OCI-LY3 (cell line): ENCODE results near the gene WDR59.
"Not testable (repeated sequence)": the region's sequence is repeated elsewhere in the genome, so short reads cannot be mapped to it uniquely, and the experiment has no call there.

Experiments
- H2AFZ ChIP-seq: fragments of 200-600, 300-600 bp; shearing (Covaris generic); 2 replicates; pipeline ENCODE4 v1.6.0; 2014; ENCODE audit warnings: antibody characterized with exemption, low read depth, low read length
- H3K27ac ChIP-seq: fragments of 200-600, 300-600 bp; sonication (generic); 2 replicates; pipeline ENCODE4 v1.5.1; 2014; ENCODE audit warnings: mild to moderate bottlenecking, low read length, moderate library complexity, mixed read lengths
- H3K27me3 ChIP-seq: fragments of 200-600, 300-600 bp; sonication (generic); 2 replicates; pipeline ENCODE4 v1.6.1; 2014; ENCODE audit warnings: low read depth, low read length, mixed read lengths
- H3K36me3 ChIP-seq: fragments of 200-600, 300-600 bp; sonication (generic); replicated peaks from 2 replicates; pipeline ENCODE3; 2014; ENCODE audit warnings: low read depth, low read length, mixed read lengths
- H3K4me1 ChIP-seq: fragments of 300-600, 200-600 bp; sonication (generic); 2 replicates; pipeline ENCODE4 v1.6.1; 2014; ENCODE audit warnings: low read length, mixed read lengths
- H3K4me2 ChIP-seq: fragments of 200-600, 300-600 bp; sonication (generic); 2 replicates; pipeline ENCODE4 v1.6.1; 2014; ENCODE audit warnings: low read length, mixed read lengths
- H3K4me3 ChIP-seq: fragments of 300-600, 200-600 bp; sonication (generic); 2 replicates; pipeline ENCODE4 v1.5.1; 2014; ENCODE audit warnings: antibody characterized with exemption, mild to moderate bottlenecking, low read length, moderate library complexity
- H3K79me2 ChIP-seq: fragments of 300-600, 200-600 bp; shearing (Covaris generic); 2 replicates; pipeline ENCODE4 v1.6.1; 2014; ENCODE audit warnings: mild to moderate bottlenecking, low read length, mixed read lengths
- H3K9ac ChIP-seq: fragments of 300-600, 200-600 bp; shearing (Covaris generic); 2 replicates; pipeline ENCODE4 v1.6.0; 2014; ENCODE audit warnings: mild to moderate bottlenecking, low read length, moderate library complexity
- H3K9me3 ChIP-seq: fragments of 200-600, 300-600 bp; shearing (Covaris generic); 2 replicates; pipeline ENCODE4 v1.6.1; 2014; ENCODE audit warnings: low read length, mixed read lengths; ENCODE audit not compliant: insufficient read depth
- H4K20me1 ChIP-seq: fragments of 200-600, 300-600 bp; sonication (generic); 2 replicates; pipeline ENCODE4 v1.6.1; 2016; ENCODE audit warnings: low read length, mixed read lengths; ENCODE audit not compliant: insufficient read depth
- EZH2phosphoT487 ChIP-seq: fragments of 200-600 bp; shearing (Covaris generic); IDR thresholded peaks from 2 replicates; pipeline ENCODE4 v1.6.1; 2018; ENCODE audit warnings: antibody characterized with exemption, mixed run types, low read depth
- TF ChIP-seq, protein P1 (sequence below): fragments of 200-600, 300-600 bp; sonication (generic); IDR thresholded peaks from 2 replicates; pipeline ENCODE4 v1.5.1; 2014; ENCODE audit warnings: antibody characterized with exemption, low read length, low read depth

Gene WDR59

DNA sequence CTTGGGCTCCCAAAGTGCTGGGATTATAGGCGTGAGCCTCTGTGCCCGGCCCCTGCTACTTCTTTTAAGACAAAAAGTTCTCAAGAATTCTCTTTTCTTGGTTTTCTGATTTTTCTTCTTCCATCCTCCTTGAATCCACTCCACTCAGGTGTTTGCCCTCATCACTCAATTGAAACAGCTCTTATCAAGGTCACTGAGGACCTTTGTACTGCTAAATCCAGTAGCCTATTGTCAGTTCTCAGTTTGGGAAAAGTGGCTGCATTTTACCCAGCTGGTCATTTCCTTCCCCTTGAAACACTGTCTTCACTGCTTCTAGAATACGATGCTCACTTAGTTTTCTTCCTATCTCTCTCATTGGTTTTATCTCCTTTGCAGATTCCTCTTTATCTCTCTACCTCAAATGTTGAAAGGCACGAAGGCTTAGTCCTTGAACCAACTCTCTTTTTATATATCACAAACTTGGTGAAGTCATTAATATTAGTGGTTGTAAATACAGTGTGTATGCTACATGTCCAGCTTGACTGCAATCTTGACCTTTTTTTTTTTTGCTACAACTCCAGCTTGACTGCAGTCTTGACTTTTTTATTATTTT, 43.7 kb upstream of the WDR59 start:
- Histone ChIP-seq H2AFZ (no peak overlapping the region), H3K4me3 (no peak overlapping the region), H3K4me2 (no peak overlapping the region), H3K4me1 (peaks cover 15% of the 10 kb centered on the region), H3K27me3 (no peaks in the 10 kb centered on the region), H3K9ac (no peak overlapping the region), H3K27ac (no peak overlapping the region), H3K79me2 (no peaks in the 10 kb centered on the region), H4K20me1 (no peaks in the 10 kb centered on the region), H3K36me3 (no peaks in the 10 kb centered on the region), H3K9me3 (no peaks in the 10 kb centered on the region)
- TF ChIP-seq EZH2phosphoT487: no peak
- TF ChIP-seq, protein P1, sequence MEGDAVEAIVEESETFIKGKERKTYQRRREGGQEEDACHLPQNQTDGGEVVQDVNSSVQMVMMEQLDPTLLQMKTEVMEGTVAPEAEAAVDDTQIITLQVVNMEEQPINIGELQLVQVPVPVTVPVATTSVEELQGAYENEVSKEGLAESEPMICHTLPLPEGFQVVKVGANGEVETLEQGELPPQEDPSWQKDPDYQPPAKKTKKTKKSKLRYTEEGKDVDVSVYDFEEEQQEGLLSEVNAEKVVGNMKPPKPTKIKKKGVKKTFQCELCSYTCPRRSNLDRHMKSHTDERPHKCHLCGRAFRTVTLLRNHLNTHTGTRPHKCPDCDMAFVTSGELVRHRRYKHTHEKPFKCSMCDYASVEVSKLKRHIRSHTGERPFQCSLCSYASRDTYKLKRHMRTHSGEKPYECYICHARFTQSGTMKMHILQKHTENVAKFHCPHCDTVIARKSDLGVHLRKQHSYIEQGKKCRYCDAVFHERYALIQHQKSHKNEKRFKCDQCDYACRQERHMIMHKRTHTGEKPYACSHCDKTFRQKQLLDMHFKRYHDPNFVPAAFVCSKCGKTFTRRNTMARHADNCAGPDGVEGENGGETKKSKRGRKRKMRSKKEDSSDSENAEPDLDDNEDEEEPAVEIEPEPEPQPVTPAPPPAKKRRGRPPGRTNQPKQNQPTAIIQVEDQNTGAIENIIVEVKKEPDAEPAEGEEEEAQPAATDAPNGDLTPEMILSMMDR: no peak

DNA sequence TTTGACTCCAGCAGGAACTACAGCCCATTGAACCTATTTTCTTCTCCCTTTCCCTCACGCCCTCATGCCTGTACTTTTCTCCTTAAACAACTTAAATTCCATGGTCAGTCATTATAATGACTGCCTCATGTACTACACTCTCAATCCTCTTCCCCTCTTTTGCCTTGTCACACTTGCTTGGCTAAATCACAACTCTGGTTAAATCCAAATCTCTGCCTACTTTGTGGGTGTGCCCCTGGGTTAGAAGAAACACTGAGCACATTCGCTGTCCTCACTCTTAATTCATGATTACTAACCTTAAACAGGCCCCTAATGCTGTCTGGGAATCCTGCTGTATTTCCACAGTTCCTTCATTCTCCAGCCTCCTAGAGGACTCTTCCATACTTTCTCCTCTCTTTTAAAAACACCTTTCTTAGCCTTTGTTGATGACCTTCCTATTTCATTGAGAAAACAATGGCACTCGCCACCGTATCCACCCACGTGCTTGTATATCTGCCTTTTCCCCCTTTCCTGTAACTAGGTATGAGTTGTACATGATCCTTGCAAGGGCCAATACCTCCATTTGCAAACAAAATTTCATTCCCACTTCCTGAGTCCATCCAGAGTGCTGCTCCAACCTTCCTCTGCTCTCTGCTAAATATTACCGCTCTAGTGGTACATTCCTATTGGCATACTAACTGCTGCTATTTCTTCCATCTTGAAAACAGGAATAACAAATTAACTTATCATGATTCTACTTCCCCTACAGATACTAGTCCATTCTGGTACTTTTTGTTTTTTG, 42.8 kb upstream of the WDR59 start:
- Histone ChIP-seq H3K4me1 (peaks cover 8% of the 10 kb centered on the region), H3K27me3 (no peaks in the 10 kb centered on the region), H3K4me2 (no peak overlapping the region), H3K79me2 (no peaks in the 10 kb centered on the region), H3K9me3 (no peaks in the 10 kb centered on the region), H3K9ac (no peak overlapping the region), H3K4me3 (no peak overlapping the region), H4K20me1 (no peaks in the 10 kb centered on the region), H3K27ac (no peak overlapping the region), H2AFZ (no peak overlapping the region), H3K36me3 (no peaks in the 10 kb centered on the region)
- TF ChIP-seq, protein P1: no peak
- TF ChIP-seq EZH2phosphoT487: no peak

DNA sequence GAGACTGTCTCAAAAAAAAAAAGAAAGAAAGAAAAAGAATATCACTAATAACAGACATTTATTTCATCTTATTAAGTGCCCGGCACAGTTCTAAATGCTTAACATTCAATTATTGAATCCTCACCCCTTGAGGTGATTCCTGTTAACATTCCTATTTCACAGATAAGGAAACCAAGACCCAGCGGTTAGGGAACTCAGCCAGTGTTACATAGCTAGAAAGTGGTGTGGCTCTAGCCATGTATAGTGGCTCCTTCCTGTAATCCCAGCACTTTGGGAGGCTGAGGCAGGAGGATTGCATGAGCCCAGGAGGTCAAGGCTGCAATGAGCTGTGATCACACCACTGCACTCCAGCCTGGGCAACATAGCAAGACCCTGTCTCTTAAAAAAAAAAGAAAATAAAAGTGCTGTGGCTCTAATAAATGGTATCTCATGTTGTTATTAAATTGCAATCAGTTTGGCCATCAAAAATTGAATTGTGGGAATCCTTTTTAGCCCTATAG, 42.0 kb upstream of the WDR59 start:
- no peaks in the 10 kb centered on the region for H3K36me3 ChIP-seq
- H3K27me3 ChIP-seq: no peaks in the 10 kb centered on the region
- TF ChIP-seq, protein P1: no peak
- no peak for TF ChIP-seq EZH2phosphoT487
- no peak overlapping the region for H3K4me2 ChIP-seq
- H4K20me1 ChIP-seq: no peaks in the 10 kb centered on the region
- no peak overlapping the region for H3K27ac ChIP-seq
- no peak overlapping the region for H2AFZ ChIP-seq
- H3K4me1 ChIP-seq: peaks cover 8% of the 10 kb centered on the region
- H3K4me3 ChIP-seq: no peak overlapping the region
- H3K79me2 ChIP-seq: no peaks in the 10 kb centered on the region
- no peaks in the 10 kb centered on the region for H3K9me3 ChIP-seq
- H3K9ac ChIP-seq: no peak overlapping the region

DNA sequence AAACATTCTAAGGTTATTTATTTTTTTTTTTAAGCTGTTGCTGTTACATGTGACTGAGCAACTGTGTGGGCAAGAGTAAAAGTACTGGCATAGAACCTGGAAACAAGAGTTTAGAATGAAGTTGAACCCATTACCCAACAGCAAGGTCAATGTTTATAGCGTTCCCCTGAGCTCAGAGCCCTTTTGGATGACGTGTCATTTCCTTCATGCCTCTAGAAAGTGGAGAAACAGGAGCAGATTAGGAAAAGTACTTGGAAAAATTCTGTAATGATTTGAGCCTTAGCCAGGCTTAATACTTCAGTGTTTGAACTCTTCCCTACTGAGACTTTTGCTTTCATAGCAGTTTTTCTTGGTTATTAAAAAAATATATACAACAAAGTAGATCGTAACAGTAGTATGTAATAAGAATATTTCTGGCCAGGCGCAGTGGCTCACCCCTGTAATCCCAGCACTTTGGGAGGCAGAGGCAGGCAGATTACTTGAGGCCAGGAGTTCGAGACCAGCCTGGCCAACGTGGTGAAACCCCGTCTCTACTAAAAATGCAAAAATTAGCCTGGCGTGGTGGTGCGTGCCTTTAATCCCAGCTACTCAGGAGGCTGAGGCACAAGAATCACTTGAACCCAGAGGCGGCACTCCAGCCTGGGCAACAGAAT, 41.4 kb upstream of the WDR59 start:
- not testable (repeated sequence) for H3K4me3 ChIP-seq, H3K79me2 ChIP-seq, H3K4me2 ChIP-seq, H3K9me3 ChIP-seq, H3K9ac ChIP-seq, H3K27me3 ChIP-seq, H3K36me3 ChIP-seq, H3K27ac ChIP-seq, H4K20me1 ChIP-seq, H2AFZ ChIP-seq, H3K4me1 ChIP-seq
